HUDEP-2 (cell line): ENCODE results near the gene MOSPD2.

Experiments
- DNase-seq, 76 experiments: peaks; one replicate each; lab custom pipeline; 2025; ENCODE audit not compliant: unreplicated experiment in 76 of 76; lab: John Stamatoyannopoulos, UW

The MOSPD2 gene

DNA sequence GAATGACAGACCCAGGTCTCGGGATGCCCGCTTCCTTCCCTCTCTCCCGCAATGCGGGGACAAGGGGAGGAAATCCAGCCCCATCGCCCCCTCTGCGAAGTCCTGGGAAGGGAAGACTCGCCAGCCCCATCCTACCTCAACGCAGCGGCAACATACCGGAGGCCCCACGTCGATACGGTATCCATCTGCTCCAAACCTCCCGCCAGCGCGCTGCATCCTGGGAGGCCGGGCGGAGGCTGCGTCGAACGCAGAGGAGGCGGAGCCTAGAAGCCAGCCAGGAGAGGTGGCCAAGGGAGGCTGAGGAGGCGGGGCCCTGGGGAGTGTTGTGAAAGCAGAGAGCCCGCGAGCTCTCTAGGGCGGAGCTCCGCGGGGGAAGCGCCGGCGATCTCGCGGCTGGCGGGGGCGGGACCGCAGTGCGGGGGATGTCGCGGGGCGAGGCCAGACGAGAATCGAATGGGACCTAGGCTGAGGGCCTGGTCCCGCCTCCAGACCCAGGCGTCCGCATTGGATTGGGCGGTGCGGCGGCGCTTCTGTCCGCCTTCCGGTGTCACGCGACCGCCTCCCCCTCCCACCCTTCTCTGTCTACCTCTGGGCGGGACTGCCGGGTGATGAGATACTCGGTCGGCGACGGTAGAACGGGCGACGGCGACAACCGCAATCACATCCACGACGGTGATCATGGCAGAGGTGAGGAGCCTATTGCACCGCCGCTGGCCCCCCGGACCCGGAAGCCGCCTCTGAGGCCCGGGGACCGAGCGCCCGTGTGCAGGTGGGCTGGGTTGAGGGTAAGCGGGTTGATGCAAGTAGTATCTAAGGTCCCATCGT is at the start of gene MOSPD2, which contains the start of gene FANCB:
Gene MOSPD2, plus strand, starts transcription at position 571 of the 825 bp plus-strand sequence. Its CDS starts 108 bp downstream, at position 679.
Gene FANCB, minus strand, starts transcription at position 219 of the 825 bp plus-strand sequence. CDS start 7,559 bp downstream, outside the sequence.
- DNase-seq = peak in 75 of 76 experiments; percentile 7 to 94 (median 87)

DNA sequence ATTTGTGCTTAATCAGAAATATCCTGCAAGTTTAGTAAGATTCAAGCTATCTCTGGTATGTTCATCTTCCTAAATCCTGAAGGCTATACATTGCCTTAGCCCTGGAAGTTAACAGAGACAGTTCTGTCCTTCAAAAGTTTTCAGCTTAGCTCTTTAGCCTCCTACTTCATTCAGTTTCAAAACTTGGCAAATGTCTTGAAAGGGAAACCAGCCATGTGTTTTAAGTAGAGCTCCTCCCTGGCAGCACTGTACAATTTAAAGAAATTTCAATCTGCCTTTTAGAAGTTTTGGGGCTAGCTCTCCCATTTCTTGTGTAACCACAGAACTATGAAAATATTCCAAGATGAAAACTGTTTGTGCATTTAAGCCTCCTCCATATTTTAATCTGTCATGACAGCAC is 47.4 kb upstream of the MOSPD2 start:
- no peak for DNase-seq

DNA sequence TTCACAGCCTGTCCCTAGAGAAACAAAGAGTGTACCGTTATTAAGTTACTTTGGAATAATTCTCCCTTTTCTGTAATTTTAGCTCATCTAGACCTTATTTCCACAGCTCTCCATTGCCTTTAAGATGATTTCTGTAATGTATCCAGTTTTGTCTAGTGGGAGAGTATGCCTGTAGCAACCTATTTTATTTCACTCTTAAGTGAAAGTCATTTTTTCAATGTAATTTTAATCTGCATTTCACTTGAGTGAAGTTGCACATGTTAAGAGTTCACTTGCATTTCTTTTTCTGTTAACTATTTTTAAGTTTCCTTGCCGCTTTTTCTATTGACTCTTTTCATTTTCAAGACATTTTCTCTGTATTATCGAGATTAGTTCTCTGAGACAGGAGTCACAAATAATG is 46.9 kb upstream of the MOSPD2 start:
- DNase-seq = no peak

DNA sequence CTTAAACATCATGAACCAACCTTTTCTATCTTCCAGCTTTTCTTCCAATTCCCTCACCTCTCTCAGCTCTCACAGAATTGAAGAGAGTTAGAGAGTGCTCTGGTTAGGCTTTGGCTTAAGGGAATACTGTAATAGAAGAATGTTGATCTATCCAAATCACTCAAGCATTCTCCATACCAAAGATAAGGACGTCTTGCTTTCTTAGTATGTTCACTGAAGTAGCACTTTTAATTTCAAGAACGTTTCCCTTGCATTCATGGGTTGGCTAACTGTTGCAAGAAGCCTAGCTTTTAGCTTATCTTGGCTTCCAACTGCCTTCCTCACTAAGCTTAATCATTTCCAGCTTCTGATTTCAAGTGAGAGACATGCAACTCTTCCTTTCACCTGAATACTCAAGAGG is 43.6 kb upstream of the MOSPD2 start:
- DNase-seq = no peak

DNA sequence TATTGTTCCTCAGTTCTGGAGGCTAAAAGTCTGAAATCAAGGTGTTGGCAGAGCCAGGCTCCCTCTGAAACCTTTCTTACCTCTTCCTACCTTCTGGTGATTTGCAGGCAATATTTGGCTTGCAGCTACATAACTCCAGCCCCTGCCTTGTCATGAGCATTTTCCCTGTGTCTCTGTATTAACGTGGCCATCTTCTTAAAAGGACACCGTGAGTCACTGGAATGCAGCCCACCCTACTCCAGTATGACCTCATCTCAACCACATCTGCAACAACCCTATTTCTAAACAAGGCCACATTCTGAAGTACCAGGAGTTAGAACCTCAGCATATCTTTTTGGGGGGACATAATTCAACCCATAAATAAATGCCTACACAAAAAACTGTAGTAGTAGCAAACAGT is 41.1 kb upstream of the MOSPD2 start:
- no peak for DNase-seq

DNA sequence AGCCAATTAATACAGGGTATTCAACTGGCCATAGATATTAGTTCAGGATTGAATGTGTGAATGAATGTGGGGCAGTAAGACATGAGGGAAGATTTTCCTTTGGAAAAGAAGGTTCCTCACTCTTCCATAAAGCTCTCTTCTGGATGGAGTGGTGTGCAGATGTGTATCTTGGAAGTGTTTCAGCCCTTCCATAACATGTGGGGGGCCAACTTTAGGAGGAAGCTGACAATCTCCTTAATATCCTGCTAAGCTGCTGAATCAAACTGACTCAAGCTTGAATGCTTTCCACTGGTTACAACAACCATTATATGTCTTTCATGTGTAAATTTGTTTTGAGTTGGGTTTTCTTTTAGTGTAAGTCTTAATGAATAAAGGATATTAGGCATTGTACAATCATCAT is 40.6 kb upstream of the MOSPD2 start:
- DNase-seq = no peak

DNA sequence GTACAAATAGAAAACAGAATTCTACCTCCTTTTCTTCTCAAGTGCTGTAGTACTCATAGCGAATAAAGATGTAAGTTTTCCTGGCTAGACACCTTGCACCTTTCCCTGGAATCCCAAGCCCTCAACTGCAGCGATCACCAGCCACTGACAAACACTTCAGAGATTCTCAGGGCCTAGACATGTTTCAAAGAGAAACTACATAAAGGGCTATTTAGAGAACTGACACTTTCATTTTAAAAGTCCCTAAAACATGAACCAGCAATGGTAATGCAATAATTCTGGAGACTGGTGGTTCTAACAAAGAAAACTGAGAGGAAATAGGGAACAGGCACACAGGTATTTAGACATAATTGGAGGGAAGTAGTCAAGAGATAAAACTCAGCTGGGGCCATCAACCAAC is 36.1 kb upstream of the MOSPD2 start:
- no peak for DNase-seq

DNA sequence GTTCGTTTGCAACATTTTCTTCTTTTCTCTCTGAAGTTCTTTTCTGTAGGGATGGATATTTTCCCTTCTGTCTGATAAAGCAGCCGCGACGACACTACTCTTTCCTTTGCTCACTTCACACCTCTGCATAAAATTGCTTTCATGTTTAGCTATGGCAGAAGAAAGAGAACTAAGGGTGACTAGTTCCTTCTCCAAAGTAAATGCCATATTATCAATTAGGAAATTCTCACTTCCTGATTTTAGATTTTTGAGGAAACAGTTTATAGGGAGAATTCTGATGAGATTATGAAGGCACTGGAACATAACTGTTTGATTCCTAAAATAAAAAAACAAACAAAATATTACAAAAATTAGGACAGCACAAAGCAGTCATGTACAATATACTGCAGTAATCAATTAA is 29.6 kb upstream of the MOSPD2 start:
- no peak for DNase-seq

DNA sequence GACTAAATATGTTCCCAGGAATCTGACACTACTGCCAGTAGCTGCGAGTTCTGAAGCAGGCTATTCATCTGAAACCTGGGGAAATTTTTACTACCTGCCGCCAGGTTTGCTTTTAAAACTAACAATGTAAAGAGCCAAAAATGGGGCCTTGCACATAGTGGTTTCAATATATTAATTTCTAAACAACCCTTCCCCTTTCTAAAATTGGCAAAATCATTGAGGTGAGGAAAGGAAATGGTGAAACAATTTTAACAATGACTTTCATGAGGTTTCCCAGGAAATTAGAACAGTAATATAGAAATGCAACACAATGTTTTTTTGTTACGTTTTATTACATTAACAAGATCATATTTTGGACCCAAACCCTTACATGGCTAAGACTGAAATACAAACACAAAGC is 21.7 kb upstream of the MOSPD2 start:
- no peak for DNase-seq

DNA sequence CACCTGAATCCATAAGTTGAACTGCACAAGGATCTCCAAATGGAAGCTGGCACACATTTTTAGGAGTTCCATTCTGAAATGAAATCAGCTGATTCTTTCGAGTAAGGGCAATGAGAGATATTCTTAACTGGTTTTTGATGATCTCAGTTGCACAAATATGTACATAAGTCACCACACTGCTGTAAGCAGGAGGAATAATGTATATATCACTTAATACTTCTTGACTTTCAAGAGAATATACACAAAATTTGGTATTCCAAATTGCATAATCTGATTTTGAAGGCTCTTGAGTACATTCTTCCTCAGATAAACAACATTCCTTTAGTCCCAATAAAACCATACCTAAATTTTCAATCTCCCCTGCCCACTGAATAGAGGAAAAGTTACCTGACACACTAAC is 8.6 kb upstream of the MOSPD2 start:
- DNase-seq = no peak

DNA sequence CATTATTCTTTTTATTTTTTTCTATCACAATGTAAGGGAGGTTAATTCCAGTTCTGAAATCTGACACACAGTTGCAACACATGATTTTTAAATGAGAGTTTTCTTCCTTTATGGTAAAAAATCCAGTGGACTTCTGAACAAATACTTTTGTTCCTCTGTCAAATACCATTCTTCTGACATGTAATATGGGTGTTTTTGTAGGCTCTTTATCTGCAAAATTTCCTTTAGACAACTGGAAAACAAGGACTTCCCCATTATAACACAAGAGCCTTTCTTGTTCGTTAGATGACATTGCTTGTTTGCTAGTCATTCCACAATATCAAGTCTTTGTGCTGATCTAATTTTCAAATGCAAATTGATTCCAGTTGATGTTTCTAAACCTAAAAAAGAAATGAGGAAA is 8.0 kb upstream of the MOSPD2 start:
- no peak for DNase-seq

DNA sequence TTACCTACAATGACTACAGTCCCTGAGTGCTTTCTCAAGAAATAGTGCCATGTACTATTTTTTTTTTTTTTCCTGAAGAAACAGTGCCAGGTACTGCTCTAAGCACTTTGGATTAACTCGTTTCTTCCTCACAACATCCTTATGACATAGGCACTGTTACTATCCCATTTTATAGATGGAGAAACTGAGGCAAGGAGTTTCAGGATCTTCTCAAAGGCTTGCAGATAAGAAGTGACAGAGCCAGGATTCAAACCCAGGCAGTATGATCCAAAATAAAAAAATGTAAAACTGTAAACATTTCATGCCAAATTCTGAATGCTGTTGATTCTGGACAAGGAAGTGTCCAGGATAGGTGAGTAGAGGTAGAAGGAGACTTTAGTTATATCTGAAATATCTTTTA is 1.5 kb upstream of the MOSPD2 start:
- peak in 1 of 76 experiments; percentile 0 for DNase-seq

DNA sequence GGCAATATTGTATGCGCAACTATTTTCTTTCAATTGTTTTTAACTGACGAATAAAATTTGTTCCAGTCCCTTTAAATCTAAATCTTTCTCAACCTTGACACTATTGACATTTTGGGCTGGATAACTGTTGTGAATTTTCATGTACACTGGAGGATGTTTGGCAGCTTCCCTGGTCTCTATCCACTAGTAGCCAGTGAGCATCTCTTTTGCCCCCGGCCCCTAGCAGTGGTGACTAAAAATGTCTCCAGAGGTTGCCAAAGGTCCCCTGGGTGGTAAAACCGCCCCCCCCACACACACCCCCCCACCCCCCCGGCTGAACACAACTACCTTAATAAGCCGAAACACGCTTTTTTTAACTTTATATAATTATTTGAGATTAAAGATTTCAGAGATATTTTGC is 866 bp upstream of the MOSPD2 start:
- DNase-seq = peak in 4 of 76 experiments; percentile 0 to 1 (median 0)

DNA sequence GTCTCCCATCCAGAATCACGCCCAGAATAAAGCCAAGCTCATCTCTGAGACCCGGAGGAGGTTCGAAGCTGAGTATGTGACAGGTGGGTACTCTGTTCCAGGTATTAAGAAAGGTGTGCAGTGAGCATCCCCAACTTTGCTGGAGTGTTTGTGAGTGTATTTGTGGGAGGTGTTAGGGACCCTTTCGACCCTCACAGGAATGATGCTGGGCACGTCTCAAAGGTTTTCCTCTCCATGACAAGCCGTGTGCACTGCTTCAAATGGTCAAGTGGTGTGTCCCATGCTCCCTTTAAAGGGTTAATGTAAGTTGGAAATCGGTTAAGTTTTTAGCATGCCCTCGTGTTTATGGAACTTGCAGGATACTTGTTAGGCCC is 442 bp downstream of the MOSPD2 start:
- peak in 1 of 76 experiments; percentile 6 for DNase-seq

DNA sequence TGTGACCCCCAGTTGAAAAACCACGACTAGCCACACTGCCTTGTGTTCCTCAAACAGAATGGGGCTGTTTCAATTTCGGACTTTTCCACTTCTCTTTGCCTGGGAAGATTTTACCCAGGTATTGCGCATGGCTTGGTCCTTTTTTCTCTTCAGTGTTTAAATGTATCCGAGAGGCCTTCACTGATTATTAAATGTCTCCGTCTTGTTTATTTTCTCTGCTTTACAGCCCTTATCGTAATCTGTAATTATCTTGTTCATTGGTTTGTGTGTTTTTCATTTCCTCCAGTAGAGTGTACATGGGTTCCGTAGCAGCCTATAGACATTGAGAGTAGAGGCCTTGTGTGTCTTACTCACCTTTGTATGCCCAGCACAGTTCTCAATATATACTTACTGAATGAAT is 2.4 kb downstream of the MOSPD2 start:
- DNase-seq = no peak

DNA sequence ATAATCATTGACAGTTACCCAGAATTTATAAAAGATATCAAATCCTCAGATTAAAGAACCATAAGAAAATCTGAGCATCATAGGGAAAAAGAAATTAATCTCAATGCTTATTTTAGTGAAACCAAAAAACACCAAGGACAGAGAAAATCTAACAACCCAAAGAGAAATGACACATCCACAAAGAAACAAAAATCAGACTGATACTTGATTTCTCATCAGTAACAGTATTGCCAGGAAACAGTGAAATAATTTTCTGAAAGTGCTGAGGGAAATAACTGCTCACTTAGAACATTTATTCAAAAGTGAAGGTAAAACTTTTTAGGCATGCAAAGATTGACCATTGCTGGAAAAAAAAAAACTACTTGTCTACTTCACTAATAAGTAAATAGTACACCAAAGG is 10.6 kb downstream of the MOSPD2 start:
- no peak for DNase-seq

DNA sequence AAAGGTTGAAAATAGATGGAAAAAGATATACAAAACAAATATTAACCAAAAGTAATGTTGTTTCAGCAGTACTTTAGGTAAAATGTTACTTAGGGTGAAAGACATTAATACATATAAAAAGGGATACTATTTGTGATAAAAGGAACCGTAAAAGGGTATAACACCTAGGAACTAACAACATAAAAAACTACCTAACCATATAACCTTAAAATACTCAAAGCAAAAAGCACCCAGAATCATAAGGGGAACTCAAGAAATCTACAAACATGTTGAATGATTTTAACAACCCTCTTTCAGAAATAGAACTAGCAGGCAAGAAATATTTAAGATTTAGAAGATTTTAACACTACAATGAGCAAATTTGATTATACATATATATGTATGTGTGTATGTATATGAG is 11.5 kb downstream of the MOSPD2 start:
- DNase-seq = no peak

DNA sequence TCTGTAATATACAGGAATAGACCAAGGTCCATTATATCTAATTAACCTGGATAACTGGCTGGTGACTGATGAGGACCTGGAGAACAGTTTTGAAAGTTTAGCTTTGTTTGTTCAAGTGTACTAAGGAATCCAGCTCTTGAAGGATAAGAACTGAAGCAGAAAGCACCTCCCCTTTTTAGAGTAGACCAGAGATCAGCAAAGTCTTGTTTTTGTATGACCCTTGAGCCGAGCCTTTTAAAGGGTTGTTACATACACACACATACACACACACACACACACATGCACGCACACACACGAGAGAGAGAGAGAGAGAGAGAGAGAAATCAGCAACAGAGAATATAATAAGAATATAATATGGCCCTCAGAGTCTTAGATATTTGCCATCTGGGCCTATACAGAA is 13.0 kb downstream of the MOSPD2 start:
- DNase-seq = no peak

DNA sequence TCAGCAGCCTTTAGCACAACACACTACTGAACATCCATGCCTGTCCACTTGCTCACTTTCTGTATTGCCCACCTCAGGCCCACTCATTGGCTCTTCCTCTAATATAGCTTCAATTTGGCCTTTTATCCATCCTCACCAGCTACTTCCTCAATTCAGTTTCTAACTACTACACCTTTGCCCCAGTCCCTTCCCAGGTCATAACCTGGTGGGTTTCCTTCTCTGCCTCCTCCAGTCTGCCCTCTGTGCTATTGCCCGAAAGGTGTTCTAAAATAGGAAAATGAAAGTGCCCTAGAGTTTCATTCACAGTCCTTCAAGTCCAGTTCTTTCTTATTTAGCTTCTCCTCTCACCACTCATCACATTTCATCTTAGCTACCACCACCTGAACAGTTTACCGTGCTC is 23.1 kb downstream of the MOSPD2 start:
- no peak for DNase-seq

DNA sequence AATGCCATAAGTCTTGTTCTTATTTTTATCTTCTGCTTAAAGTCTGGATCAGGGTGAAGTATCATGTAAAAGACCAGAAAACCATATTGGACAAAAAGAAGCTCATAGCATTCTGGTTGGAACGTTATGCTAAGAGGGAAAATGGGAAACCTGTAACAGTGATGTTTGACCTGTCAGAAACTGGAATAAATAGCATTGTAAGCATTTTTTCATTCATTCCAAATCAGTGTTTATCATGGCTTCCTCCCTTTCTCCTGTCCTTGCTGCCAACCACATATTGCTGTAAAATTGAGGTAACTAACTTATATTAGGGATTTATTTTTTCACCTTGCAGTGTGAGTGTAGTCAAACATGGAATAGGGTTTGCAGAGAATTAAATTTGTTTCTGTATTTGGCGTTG is 23.8 kb downstream of the MOSPD2 start:
- no peak for DNase-seq

DNA sequence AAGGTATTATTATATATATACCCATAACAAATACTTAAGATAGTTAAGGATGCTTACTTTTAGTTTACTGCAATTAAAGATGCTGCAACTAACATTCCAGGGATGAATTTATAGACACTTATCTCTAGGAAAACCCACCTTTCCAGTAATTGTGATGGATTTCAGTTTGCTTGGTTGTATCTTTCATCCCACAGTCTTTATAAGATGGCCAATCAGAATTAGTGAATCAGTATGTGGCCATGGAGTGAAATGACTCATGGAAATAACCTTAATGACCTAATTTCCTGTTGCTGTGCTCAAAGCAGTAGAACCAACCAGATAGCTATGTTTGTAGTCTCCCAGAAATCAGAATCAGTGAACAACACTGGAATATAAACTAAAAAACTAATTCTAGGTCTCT is 26.4 kb downstream of the MOSPD2 start:
- no peak for DNase-seq

DNA sequence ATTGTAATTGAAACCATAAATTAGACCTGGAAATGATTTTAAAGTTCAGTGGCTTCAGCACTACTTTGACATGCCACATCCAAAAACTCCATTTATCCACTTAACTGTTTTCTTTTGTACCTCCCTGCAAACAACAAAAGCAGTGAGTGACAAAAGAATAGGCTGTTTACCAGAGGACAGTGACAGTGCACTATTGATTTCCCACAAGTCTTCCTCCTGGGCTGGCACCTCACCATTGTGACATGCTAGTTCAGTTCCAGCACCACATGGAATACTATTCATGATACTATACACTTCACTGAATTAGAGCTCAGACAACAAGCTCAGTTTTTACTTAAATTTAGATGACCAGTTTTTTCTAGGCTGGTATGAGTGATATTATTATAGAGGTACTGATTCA is 29.3 kb downstream of the MOSPD2 start:
- DNase-seq = no peak

DNA sequence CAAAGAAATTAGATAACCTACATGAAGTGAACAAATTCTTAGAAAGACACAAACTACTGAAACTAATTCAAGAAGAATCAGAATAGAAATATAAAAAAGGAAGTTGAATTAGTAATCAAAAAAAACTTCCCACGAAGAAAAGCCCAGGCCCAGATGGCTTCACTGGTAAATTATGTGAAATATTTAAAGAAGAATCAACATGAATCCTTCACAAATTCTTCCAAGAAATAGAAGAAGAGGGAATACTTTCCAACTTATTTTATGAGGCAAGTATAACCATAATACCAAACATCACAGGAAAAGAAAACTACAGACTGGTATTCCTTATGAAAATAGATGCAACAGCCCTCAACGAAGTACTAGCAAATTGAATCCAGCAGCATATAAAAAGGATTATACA is 30.7 kb downstream of the MOSPD2 start:
- DNase-seq = no peak
